HEK293 (cell line): ENCODE measurements around the gene SLC38A7.

Source experiments
- CTCF ChIA-PET: fragments of 350-600 bp; formaldehyde crosslinking; extraction: SDS; loops from one replicate; lab custom pipeline; 2021; ENCODE audit warnings: antibody characterized with exemption; lab: Yijun Ruan, JAX
- POLR2A ChIA-PET: fragments of 300-600 bp; formaldehyde crosslinking; extraction: SDS; loops from one replicate; lab custom pipeline; 2020; ENCODE audit warnings: antibody characterized with exemption, inconsistent platforms; lab: Yijun Ruan, JAX
- H3K27ac ChIP-seq: fragments of 200-500 bp; sonication (Bioruptor generic); 2 replicates; pipeline ENCODE4 v1.5.1; 2014; ENCODE audit warnings: low read depth, low read length, control low read depth, inconsistent platforms; ENCODE audit errors: extremely low read depth
- H3K36me3 ChIP-seq, 2 experiments: fragments of 200-500 bp in 1 of 2; sonication (Bioruptor generic) in 1 of 2; 1 replicate in 1 of 2; 2 replicates in 1 of 2; pipeline ENCODE4 v1.5.1; 2014 to 2017; ENCODE audit warnings: inconsistent platforms in 2 of 2, low read length in 2 of 2; ENCODE audit not compliant: control insufficient read depth in 2 of 2, insufficient read depth in 1 of 2
- H3K4me1 ChIP-seq: fragments of 200-500 bp; sonication (Bioruptor generic); 2 replicates; pipeline ENCODE4 v1.5.1; 2014; ENCODE audit warnings: mild to moderate bottlenecking, low read length, inconsistent platforms; ENCODE audit not compliant: control insufficient read depth, insufficient read depth
- H3K4me3 ChIP-seq: 2 replicates; pipeline ENCODE4 v1.5.1; 2011; ENCODE audit warnings: low read depth, mild to moderate bottlenecking, control low read depth, low read length, moderate library complexity
- H3K9me3 ChIP-seq: fragments of 200-500 bp; sonication (Bioruptor generic); 2 replicates; pipeline ENCODE4 v1.5.1; 2014; ENCODE audit warnings: low read depth, low read length, inconsistent platforms; ENCODE audit not compliant: control insufficient read depth, insufficient read depth
- FEZF1 ChIP-seq: fragments of 450-650 bp; formaldehyde crosslinking; IDR thresholded peaks from 2 replicates; pipeline ENCODE4 v1.5.1; 2016; ENCODE audit warnings: missing biosample characterization, missing genetic modification characterization
- HOXD13 ChIP-seq: sonication (generic); formaldehyde crosslinking; IDR thresholded peaks from 2 replicates; pipeline ENCODE4 v1.8.0; 2022; ENCODE audit warnings: missing genetic modification reagents, borderline replicate concordance
- KLF16 ChIP-seq: fragments of 450-650 bp; formaldehyde crosslinking; IDR thresholded peaks from 2 replicates; pipeline ENCODE4 v1.5.1; 2017; ENCODE audit warnings: missing biosample characterization, missing genetic modification characterization
- MYNN ChIP-seq: fragments of 450-650 bp; formaldehyde crosslinking; IDR thresholded peaks from 2 replicates; pipeline ENCODE4 v1.5.1; 2016; ENCODE audit warnings: missing biosample characterization, missing genetic modification characterization, borderline replicate concordance
- PRDM1 ChIP-seq: fragments of 450-650 bp; formaldehyde crosslinking; IDR thresholded peaks from 2 replicates; pipeline ENCODE4; 2016; ENCODE audit warnings: missing biosample characterization, missing genetic modification characterization
- REPIN1 ChIP-seq: fragments of 450-650 bp; formaldehyde crosslinking; IDR thresholded peaks from 2 replicates; pipeline ENCODE4 v1.5.1; 2017; ENCODE audit warnings: missing biosample characterization, missing genetic modification characterization, low read depth
- YY1 ChIP-seq: fragments of 450-650 bp; formaldehyde crosslinking; IDR thresholded peaks from 2 replicates; pipeline ENCODE4 v1.5.1; 2018; ENCODE audit warnings: missing biosample characterization, missing genetic modification characterization
- ZBTB20 ChIP-seq: fragments of 450-650 bp; formaldehyde crosslinking; IDR thresholded peaks from 2 replicates; pipeline ENCODE4 v1.5.1; 2016; ENCODE audit warnings: missing biosample characterization, missing genetic modification characterization
- ZEB2 ChIP-seq: fragments of 450-650 bp; formaldehyde crosslinking; IDR thresholded peaks from 2 replicates; pipeline ENCODE4 v1.5.1; 2016; ENCODE audit warnings: missing biosample characterization, missing genetic modification characterization
- ZFHX2 ChIP-seq: fragments of 450-650 bp; formaldehyde crosslinking; conservative IDR thresholded peaks from 2 replicates; pipeline ENCODE4 v1.5.1; 2016; ENCODE audit warnings: missing biosample characterization, missing genetic modification characterization
- ZNF214 ChIP-seq: fragments of 450-650 bp; formaldehyde crosslinking; IDR thresholded peaks from 2 replicates; pipeline ENCODE4 v1.5.1; 2017; ENCODE audit warnings: missing biosample characterization, mild to moderate bottlenecking, missing genetic modification characterization, borderline replicate concordance
- ZNF473 ChIP-seq: fragments of 450-650 bp; formaldehyde crosslinking; IDR thresholded peaks from 2 replicates; pipeline ENCODE4 v1.5.1; 2017; ENCODE audit warnings: missing biosample characterization, missing genetic modification characterization
- ZNF629 ChIP-seq: fragments of 450-650 bp; formaldehyde crosslinking; IDR thresholded peaks from 2 replicates; pipeline ENCODE4 v1.5.1; 2017; ENCODE audit warnings: missing biosample characterization, missing genetic modification characterization
- ZNF837 ChIP-seq: fragments of 450-650 bp; formaldehyde crosslinking; IDR thresholded peaks from 2 replicates; pipeline ENCODE4 v1.5.1; 2016; ENCODE audit warnings: missing biosample characterization, missing genetic modification characterization
- TF ChIP-seq, protein P1 (sequence below): IDR thresholded peaks from 2 replicates; pipeline ENCODE4 v1.6.1; 2011; ENCODE audit warnings: mild to moderate bottlenecking, low read depth, low read length, borderline replicate concordance
- TF ChIP-seq, protein P2 (sequence below): fragments of 450-650 bp; formaldehyde crosslinking; IDR thresholded peaks from 2 replicates; pipeline ENCODE4 v1.5.1; 2016; ENCODE audit warnings: missing biosample characterization, missing genetic modification characterization, borderline replicate concordance
- TF ChIP-seq, protein P3 (sequence below): fragments of 450-650 bp; formaldehyde crosslinking; conservative IDR thresholded peaks from 2 replicates; pipeline ENCODE4 v1.5.1; 2016; ENCODE audit warnings: low read depth, missing biosample characterization, missing genetic modification characterization
- TF ChIP-seq, protein P4 (sequence below): fragments of 450-650 bp; formaldehyde crosslinking; conservative IDR thresholded peaks from 2 replicates; pipeline ENCODE4 v1.5.1; 2016; ENCODE audit warnings: low read depth, missing biosample characterization, missing genetic modification characterization
- TF ChIP-seq, protein P5 (sequence below): fragments of 450-650 bp; formaldehyde crosslinking; IDR thresholded peaks from 2 replicates; pipeline ENCODE4 v1.5.1; 2017; ENCODE audit warnings: missing biosample characterization, missing genetic modification characterization
- TF ChIP-seq, protein P6 (sequence below): fragments of 450-650 bp; formaldehyde crosslinking; IDR thresholded peaks from 2 replicates; pipeline ENCODE4 v1.5.1; 2016; ENCODE audit warnings: missing biosample characterization, missing genetic modification characterization

The SLC38A7 gene

DNA sequence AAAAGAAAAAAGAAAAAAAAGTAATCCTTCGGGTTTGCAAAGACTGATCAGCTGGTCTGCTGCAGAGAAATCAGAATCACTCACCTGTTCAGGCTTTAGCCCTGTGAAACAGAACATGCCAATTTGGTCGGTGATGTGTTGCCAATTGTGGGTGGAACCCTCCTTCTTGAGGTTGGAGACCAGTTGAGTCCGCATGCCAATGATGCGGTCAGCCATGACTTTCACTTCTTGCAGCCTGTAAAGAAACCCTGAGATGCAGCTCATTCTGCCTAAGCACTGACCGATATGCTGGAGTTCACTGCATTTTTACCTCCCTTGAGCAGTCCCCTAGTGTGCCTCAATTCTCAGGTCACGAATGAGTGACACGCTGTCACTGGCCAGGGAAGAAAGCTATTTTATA lies 24.8 kb upstream of the SLC38A7 start:
- H3K27ac ChIP-seq = no peak overlapping the region
- H3K4me1 ChIP-seq = no peaks in the 10 kb centered on the region
- no peaks in the 10 kb centered on the region for H3K9me3 ChIP-seq
- no peak overlapping the region for H3K4me3 ChIP-seq
- ChIA-PET CTCF (interaction anchor here (0.8 kb wide), 1 partner anchor 373 kb away, joined by 3 read pairs; no protein-coding TSS in a partner anchor), POLR2A (no interaction called here)
- H3K36me3 ChIP-seq = peaks cover 39 to 77% of the 10 kb centered on the region in 2 experiments
- TF ChIP-seq ZFHX2 (tag by site-specific recombination) (no peak), MYNN (no peak), ZNF473 (no peak), KLF16 (tag by site-specific recombination) (no peak), HOXD13 (CRISPR knock-in tag) (no peak), ZNF214 (no peak), ZBTB20 (tag by site-specific recombination) (no peak), ZEB2 (tag by site-specific recombination) (no peak), REPIN1 (tag by site-specific recombination) (no peak), FEZF1 (tag by site-specific recombination) (no peak), YY1 (tag by site-specific recombination) (no peak), ZNF837 (tag by site-specific recombination) (no peak), PRDM1 (tag by site-specific recombination) (no peak), ZNF629 (tag by site-specific recombination) (no peak)
- TF ChIP-seq, protein P1, sequence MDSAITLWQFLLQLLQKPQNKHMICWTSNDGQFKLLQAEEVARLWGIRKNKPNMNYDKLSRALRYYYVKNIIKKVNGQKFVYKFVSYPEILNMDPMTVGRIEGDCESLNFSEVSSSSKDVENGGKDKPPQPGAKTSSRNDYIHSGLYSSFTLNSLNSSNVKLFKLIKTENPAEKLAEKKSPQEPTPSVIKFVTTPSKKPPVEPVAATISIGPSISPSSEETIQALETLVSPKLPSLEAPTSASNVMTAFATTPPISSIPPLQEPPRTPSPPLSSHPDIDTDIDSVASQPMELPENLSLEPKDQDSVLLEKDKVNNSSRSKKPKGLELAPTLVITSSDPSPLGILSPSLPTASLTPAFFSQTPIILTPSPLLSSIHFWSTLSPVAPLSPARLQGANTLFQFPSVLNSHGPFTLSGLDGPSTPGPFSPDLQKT = no peak
- TF ChIP-seq, protein P2, sequence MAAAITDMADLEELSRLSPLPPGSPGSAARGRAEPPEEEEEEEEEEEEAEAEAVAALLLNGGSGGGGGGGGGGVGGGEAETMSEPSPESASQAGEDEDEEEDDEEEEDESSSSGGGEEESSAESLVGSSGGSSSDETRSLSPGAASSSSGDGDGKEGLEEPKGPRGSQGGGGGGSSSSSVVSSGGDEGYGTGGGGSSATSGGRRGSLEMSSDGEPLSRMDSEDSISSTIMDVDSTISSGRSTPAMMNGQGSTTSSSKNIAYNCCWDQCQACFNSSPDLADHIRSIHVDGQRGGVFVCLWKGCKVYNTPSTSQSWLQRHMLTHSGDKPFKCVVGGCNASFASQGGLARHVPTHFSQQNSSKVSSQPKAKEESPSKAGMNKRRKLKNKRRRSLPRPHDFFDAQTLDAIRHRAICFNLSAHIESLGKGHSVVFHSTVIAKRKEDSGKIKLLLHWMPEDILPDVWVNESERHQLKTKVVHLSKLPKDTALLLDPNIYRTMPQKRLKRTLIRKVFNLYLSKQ (tag by site-specific recombination) = no peak
- TF ChIP-seq, protein P3, sequence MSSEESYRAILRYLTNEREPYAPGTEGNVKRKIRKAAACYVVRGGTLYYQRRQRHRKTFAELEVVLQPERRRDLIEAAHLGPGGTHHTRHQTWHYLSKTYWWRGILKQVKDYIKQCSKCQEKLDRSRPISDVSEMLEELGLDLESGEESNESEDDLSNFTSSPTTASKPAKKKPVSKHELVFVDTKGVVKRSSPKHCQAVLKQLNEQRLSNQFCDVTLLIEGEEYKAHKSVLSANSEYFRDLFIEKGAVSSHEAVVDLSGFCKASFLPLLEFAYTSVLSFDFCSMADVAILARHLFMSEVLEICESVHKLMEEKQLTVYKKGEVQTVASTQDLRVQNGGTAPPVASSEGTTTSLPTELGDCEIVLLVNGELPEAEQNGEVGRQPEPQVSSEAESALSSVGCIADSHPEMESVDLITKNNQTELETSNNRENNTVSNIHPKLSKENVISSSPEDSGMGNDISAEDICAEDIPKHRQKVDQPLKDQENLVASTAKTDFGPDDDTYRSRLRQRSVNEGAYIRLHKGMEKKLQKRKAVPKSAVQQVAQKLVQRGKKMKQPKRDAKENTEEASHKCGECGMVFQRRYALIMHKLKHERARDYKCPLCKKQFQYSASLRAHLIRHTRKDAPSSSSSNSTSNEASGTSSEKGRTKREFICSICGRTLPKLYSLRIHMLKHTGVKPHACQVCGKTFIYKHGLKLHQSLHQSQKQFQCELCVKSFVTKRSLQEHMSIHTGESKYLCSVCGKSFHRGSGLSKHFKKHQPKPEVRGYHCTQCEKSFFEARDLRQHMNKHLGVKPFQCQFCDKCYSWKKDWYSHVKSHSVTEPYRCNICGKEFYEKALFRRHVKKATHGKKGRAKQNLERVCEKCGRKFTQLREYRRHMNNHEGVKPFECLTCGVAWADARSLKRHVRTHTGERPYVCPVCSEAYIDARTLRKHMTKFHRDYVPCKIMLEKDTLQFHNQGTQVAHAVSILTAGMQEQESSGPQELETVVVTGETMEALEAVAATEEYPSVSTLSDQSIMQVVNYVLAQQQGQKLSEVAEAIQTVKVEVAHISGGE (tag by site-specific recombination) = no peak
- TF ChIP-seq, protein P4, sequence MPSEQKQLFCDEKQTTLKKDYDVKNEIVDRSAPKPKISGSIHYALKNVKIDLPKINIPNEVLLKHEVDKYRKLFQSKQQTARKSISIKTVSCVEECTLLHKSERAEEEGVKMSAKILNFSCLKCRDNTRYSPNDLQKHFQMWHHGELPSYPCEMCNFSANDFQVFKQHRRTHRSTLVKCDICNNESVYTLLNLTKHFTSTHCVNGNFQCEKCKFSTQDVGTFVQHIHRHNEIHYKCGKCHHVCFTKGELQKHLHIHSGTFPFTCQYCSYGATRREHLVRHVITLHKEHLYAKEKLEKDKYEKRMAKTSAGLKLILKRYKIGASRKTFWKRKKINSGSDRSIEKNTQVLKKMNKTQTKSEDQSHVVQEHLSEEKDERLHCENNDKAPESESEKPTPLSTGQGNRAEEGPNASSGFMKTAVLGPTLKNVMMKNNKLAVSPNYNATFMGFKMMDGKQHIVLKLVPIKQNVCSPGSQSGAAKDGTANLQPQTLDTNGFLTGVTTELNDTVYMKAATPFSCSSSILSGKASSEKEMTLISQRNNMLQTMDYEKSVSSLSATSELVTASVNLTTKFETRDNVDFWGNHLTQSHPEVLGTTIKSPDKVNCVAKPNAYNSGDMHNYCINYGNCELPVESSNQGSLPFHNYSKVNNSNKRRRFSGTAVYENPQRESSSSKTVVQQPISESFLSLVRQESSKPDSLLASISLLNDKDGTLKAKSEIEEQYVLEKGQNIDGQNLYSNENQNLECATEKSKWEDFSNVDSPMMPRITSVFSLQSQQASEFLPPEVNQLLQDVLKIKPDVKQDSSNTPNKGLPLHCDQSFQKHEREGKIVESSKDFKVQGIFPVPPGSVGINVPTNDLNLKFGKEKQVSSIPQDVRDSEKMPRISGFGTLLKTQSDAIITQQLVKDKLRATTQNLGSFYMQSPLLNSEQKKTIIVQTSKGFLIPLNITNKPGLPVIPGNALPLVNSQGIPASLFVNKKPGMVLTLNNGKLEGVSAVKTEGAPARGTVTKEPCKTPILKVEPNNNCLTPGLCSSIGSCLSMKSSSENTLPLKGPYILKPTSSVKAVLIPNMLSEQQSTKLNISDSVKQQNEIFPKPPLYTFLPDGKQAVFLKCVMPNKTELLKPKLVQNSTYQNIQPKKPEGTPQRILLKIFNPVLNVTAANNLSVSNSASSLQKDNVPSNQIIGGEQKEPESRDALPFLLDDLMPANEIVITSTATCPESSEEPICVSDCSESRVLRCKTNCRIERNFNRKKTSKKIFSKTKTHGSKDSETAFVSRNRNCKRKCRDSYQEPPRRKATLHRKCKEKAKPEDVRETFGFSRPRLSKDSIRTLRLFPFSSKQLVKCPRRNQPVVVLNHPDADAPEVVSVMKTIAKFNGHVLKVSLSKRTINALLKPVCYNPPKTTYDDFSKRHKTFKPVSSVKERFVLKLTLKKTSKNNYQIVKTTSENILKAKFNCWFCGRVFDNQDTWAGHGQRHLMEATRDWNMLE (tag by site-specific recombination) = no peak
- TF ChIP-seq, protein P5, sequence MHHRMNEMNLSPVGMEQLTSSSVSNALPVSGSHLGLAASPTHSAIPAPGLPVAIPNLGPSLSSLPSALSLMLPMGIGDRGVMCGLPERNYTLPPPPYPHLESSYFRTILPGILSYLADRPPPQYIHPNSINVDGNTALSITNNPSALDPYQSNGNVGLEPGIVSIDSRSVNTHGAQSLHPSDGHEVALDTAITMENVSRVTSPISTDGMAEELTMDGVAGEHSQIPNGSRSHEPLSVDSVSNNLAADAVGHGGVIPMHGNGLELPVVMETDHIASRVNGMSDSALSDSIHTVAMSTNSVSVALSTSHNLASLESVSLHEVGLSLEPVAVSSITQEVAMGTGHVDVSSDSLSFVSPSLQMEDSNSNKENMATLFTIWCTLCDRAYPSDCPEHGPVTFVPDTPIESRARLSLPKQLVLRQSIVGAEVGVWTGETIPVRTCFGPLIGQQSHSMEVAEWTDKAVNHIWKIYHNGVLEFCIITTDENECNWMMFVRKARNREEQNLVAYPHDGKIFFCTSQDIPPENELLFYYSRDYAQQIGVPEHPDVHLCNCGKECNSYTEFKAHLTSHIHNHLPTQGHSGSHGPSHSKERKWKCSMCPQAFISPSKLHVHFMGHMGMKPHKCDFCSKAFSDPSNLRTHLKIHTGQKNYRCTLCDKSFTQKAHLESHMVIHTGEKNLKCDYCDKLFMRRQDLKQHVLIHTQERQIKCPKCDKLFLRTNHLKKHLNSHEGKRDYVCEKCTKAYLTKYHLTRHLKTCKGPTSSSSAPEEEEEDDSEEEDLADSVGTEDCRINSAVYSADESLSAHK (tag by site-specific recombination) = no peak
- TF ChIP-seq, protein P6, sequence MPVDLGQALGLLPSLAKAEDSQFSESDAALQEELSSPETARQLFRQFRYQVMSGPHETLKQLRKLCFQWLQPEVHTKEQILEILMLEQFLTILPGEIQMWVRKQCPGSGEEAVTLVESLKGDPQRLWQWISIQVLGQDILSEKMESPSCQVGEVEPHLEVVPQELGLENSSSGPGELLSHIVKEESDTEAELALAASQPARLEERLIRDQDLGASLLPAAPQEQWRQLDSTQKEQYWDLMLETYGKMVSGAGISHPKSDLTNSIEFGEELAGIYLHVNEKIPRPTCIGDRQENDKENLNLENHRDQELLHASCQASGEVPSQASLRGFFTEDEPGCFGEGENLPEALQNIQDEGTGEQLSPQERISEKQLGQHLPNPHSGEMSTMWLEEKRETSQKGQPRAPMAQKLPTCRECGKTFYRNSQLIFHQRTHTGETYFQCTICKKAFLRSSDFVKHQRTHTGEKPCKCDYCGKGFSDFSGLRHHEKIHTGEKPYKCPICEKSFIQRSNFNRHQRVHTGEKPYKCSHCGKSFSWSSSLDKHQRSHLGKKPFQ (tag by site-specific recombination) = no peak
